SK-N-SH (cell line): ENCODE measurements around the gene COLQ.

Source experiments
- CTCF ChIP-seq: fragments of 200-600 bp; sonication (generic); IDR thresholded peaks from 2 replicates; pipeline ENCODE4 v1.6.1; 2017; ENCODE audit warnings: antibody characterized with exemption, mild to moderate bottlenecking, moderate library complexity
- MAX ChIP-seq: IDR thresholded peaks from 2 replicates; pipeline ENCODE4 v1.4.0; 2012; ENCODE audit warnings: low read depth
- RAD21 ChIP-seq: IDR thresholded peaks from 2 replicates; pipeline ENCODE4 v1.6.1; 2012; ENCODE audit warnings: mild to moderate bottlenecking, low read length
- RFX5 ChIP-seq: IDR thresholded peaks from 2 replicates; pipeline ENCODE4 v1.6.1; 2012; ENCODE audit warnings: mild to moderate bottlenecking, improper control_type of control experiment, low read length
- SMC3 ChIP-seq: IDR thresholded peaks from 2 replicates; pipeline ENCODE4 v1.6.1; 2012; ENCODE audit warnings: low read depth, low read length, improper control_type of control experiment
- YY1 ChIP-seq: IDR thresholded peaks from 2 replicates; pipeline ENCODE4 v1.4.0; 2012; ENCODE audit warnings: low read depth, mild to moderate bottlenecking

- TF ChIP-seq RFX5 (no peak), CTCF (no peak), RAD21 (no peak), YY1 (no peak), MAX (no peak), SMC3 (no peak)
Observed at GRCh38 chr3:15511156-15511555, 10.3 kb downstream of the COLQ start.
